Natural killer cell (primary cell): Measurements from ENCODE around the gene ADGRD1. TPM values are rescaled to one million over a fixed set of nuclear protein-coding genes. Genes with fewer than 3 reads are reported as not detected.

Experiments used
- ATAC-seq, 3 donors: fragments of 150-1000 bp in 2 of 3; fragments of 200-7000 bp in 1 of 3; cut with Tn5 transposase; 1 replicate in 1 of 3; 2 replicates in 2 of 3; pipeline ENCODE4 v1.10.0; 2021; ENCODE audit warnings: mild to moderate bottlenecking in 2 of 3, moderate library complexity in 2 of 3
- DNase-seq, 2 donors: peaks; one replicate each; pipeline versions ENCODE4 v3.0.0 to v3.0.0-alpha.2; 2013 to 2021; ENCODE audit warnings: mixed read lengths in 1 of 2
- H3K27ac ChIP-seq: one replicate; pipeline ENCODE4 v1.5.1; 2013; ENCODE audit warnings: mild to moderate bottlenecking, low read length
- H3K27me3 ChIP-seq: one replicate; pipeline ENCODE4 v1.6.1; 2013; ENCODE audit warnings: low read length; ENCODE audit not compliant: control insufficient read depth, insufficient read depth
- H3K36me3 ChIP-seq: one replicate; pipeline ENCODE4 v1.6.1; 2013; ENCODE audit warnings: low read length; ENCODE audit not compliant: control insufficient read depth, insufficient read depth
- H3K4me1 ChIP-seq: one replicate; pipeline ENCODE4 v1.6.1; 2013; ENCODE audit warnings: low read length; ENCODE audit not compliant: control insufficient read depth, insufficient read depth
- H3K4me3 ChIP-seq: one replicate; pipeline ENCODE4 v1.5.1; 2013; ENCODE audit warnings: low read length
- H3K9me3 ChIP-seq: one replicate; pipeline ENCODE4 v1.6.1; 2013; ENCODE audit warnings: low read length; ENCODE audit not compliant: control insufficient read depth, insufficient read depth
- H3K27ac Mint-ChIP-seq, 2 donors: one replicate each; pipeline ENCODE4 v1.8.0; 2022; ENCODE audit warnings: mild to moderate bottlenecking in 2 of 2, mixed read lengths in 2 of 2, moderate library complexity in 1 of 2
- H3K27me3 Mint-ChIP-seq, 2 donors: one replicate each; pipeline ENCODE4 v1.8.0; 2022; ENCODE audit warnings: low read depth in 2 of 2, mixed read lengths in 2 of 2
- H3K36me3 Mint-ChIP-seq: one replicate; pipeline ENCODE4 v1.8.0; 2022; ENCODE audit warnings: mixed read lengths
- H3K4me1 Mint-ChIP-seq, 2 donors: one replicate each; pipeline ENCODE4 v1.8.0; 2022; ENCODE audit warnings: mixed read lengths in 2 of 2
- H3K4me3 Mint-ChIP-seq: one replicate; pipeline ENCODE4 v1.8.0; 2022; ENCODE audit warnings: mild to moderate bottlenecking, moderate library complexity, mixed read lengths
- H3K9me3 Mint-ChIP-seq, 2 donors: one replicate each; pipeline ENCODE4 v1.8.0; 2022; ENCODE audit warnings: mixed read lengths in 2 of 2
- CTCF ChIP-seq: fragments of 200-600 bp; IDR thresholded peaks from one replicate; pipeline ENCODE4 v1.8.0; 2022; ENCODE audit warnings: antibody characterized with exemption
- whole genome bisulfite sequencing: methylation state at CpG from one replicate; pipeline ENCODE4 v1.1.7; 2013; ENCODE audit warnings: missing lambda C conversion rate; ENCODE audit not compliant: insufficient coverage; 5-methylcytosine and 5-hydroxymethylcytosine counted together
- intact Hi-C: fragments of 100-400 bp; cut with micrococcal nuclease; formaldehyde crosslinking; loops from one replicate; pipeline ENCODE4 v1.14.2; 2022
- total RNA-seq, 4 donors: library from RNA; stranded (reverse); fragments of 120-200 nt in 1 of 4; gene quantifications; one replicate each; pipeline versions ENCODE4 v1.2.3 to v1.2.4, GENCODE V29; 2013 to 2022

The ADGRD1 gene
- total RNA-seq, 3 donors from 2014 or later (not counting 1 experiment from before 2014, with no cell fraction given): 0.50 to 3.9 (median 1.4) TPM

GRCh38 chr12:131046813-131047788 lies 93.4 kb downstream of the ADGRD1 start:
- H3K36me3 Mint-ChIP-seq: no peaks in the 10 kb centered on the region
- no peak overlapping the region for H3K4me3 Mint-ChIP-seq
- no peaks in the 10 kb centered on the region for H3K9me3 Mint-ChIP-seq
- H3K27me3 ChIP-seq: no peaks in the 10 kb centered on the region
- no peak for TF ChIP-seq CTCF
- H3K27me3 Mint-ChIP-seq: no peaks in the 10 kb centered on the region
- no peaks in the 10 kb centered on the region for H3K4me1 Mint-ChIP-seq
- 78% methylated on average over 19 of the region's 19 CpGs for WGBS
- ATAC-seq: no peak
- intact Hi-C loops: no loop called here
- no peak overlapping the region for H3K27ac ChIP-seq
- H3K9me3 ChIP-seq: no peaks in the 10 kb centered on the region
- no peaks in the 10 kb centered on the region for H3K4me1 ChIP-seq
- H3K36me3 ChIP-seq: no peaks in the 10 kb centered on the region
- no peak overlapping the region for H3K27ac Mint-ChIP-seq
- no peak for DNase-seq
- no peak overlapping the region for H3K4me3 ChIP-seq

- no peak overlapping the region for H3K27ac ChIP-seq
- Mint-ChIP-seq H3K27me3 (no peaks in the 10 kb centered on the region), H3K9me3 (no peaks in the 10 kb centered on the region), H3K36me3 (no peaks in the 10 kb centered on the region), H3K27ac (no peak overlapping the region), H3K4me3 (no peak overlapping the region), H3K4me1 (no peaks in the 10 kb centered on the region)
- H3K27me3 ChIP-seq: no peaks in the 10 kb centered on the region
- no peaks in the 10 kb centered on the region for H3K36me3 ChIP-seq
- TF ChIP-seq CTCF: no peak
- 72% methylated on average over 24 of the region's 24 CpGs for WGBS
- intact Hi-C loops: no loop called here
- no peaks in the 10 kb centered on the region for H3K4me1 ChIP-seq
- H3K9me3 ChIP-seq: no peaks in the 10 kb centered on the region
- DNase-seq (no peak), ATAC-seq (no peak)
- no peak overlapping the region for H3K4me3 ChIP-seq
Measured at GRCh38 chr12:131047789-131048610, 94.3 kb downstream of the ADGRD1 start.

GRCh38 chr12:131048611-131048990 lies 94.9 kb downstream of the ADGRD1 start:
- no peak overlapping the region for H3K4me3 Mint-ChIP-seq
- no peaks in the 10 kb centered on the region for H3K4me1 Mint-ChIP-seq
- no peaks in the 10 kb centered on the region for H3K36me3 Mint-ChIP-seq
- no peak overlapping the region for H3K27ac ChIP-seq
- H3K4me3 ChIP-seq: no peak overlapping the region
- no peaks in the 10 kb centered on the region for H3K9me3 ChIP-seq
- DNase-seq: no peak
- H3K9me3 Mint-ChIP-seq: no peaks in the 10 kb centered on the region
- no peaks in the 10 kb centered on the region for H3K36me3 ChIP-seq
- no peak for TF ChIP-seq CTCF
- H3K4me1 ChIP-seq: no peaks in the 10 kb centered on the region
- no peaks in the 10 kb centered on the region for H3K27me3 Mint-ChIP-seq
- WGBS: 84% methylated on average over 6 of the region's 6 CpGs
- H3K27me3 ChIP-seq: no peaks in the 10 kb centered on the region
- intact Hi-C loops: no loop called here
- no peak overlapping the region for H3K27ac Mint-ChIP-seq
- ATAC-seq: no peak
